ENCODE data around the gene SCN4B.

The SCN4B gene

DNA sequence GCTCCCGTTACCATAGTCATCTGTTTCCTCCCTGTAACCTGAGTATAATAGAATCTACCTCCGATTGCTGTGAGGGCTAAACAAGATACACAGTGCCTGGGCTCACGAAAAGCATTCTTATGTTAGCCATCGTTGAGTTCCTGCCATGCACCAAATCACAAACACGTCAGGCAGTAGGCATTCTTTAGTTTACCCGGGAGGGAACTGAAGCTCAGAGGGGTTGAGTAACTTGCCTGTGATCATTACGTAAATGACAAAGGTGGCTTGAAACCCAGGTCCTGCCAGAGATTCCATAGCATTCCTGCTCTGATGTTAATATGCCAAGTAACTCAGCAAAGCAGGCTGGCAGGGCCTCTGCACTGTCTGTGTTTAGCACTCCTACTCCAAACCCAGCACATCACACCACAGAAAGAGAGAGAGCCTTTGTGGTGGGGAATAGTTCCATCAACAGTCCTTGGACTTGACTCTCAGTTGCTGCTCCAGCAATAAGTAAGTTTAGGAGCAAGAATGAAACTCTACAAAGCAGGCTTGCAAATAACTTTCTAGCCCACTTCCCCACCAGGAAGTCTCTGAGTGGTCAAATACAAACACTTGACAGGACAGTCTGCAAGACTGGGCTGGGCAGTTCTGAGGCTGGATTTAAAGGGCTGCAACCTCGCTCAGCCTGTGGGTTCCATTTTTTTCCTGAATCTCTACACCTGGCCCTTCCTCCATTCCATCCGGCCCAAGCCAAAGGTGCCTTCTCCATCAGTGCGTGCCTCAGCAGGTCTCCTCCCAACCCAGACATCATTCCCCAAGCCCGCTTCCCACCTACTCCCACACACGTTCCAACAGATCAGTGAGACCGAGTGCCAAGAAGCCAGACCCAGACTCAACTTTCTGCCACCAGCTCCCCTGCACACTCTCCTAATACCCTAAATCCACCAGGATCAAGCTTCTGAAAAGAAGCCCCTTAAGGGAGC lies 22.7 kb upstream of the SCN4B start:
- DNase-seq = peak in 17 of 56 donors; percentile 7 to 49 (median 39)

DNA sequence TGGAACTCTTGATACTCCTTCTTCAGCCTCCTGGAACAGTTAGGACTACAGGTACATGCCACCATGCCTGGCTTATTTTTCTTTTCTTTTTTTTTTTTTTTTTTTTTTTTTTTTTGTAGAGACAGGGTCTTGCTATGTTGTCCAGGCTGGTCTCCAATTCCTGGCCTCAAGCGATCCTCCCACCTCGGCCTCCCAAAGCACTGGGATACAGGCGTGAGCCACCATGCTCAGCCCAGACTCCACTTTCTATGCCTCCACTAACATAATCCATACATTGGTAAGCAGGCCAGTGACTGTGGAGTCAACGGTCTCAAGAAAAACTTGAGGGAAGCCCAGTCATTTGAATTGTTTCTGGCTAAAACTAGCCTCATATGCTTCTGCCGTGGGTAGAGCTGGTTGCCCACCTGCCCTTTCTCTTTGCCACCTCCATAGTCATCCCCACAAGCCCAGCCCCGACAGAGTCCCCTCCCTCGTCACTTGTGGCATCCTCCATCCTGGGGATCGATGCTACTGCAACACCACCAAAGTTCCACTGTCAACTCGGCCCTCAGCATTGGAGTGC lies 21.5 kb upstream of the SCN4B start:
- DNase-seq = no peak

DNA sequence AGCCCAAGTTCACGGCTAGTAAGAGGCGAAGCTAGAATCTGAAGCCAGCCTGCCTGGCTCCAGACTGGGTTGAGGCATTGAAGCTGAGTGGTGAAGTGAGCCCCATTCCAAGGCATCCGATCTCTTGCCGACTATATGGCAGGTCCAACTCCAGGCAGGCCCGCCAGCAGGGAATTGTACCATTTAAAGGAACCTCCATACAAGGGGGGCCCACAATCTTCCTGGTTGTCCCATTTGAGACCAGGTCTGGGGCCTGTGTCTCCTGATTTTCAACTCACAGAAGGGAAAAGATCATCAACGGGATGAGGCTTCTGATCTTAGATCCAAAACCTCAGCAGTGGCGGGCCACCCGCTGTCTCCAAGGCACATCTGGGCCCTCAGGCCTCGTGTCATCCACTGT lies 19.7 kb upstream of the SCN4B start:
- no peak for DNase-seq

DNA sequence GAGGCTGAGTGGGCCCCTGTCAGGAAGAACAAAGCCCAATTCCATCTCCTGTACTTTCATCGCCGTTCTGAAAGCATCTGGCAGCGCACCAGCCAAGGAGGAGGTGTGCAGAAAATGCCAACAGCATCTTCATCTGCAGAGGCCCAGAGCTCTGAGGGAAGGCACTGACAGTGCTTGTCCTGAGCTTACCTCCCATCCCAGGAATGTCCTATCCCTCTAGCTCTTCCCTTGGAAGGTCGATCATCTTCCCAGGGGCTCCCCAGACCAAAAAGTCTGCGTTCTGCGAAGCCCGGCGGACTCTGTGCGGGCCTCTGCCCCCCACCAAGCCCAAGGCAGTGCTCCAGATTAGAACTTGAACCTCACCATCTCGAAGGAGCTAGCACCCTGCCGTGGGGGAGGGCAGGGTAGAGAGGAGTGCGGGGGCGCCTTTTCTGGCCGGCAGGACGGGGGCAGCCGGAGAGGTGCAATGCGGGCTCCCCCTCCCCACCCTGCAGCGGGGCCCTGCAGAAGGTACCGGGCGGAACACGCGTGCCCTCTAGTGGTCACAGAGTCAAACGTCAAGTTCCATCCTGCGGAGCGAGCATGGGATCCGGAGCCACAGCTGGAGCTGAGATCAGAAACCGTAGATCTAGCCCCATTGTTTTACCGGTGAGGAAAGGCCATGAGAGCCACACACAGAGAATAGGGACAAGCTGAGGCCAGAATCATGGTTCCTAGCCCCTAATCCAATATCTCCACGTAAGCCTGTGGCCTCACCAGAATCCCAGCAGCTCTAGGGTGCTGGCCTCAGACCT lies 18.8 kb upstream of the SCN4B start:
- DNase-seq = peak in 54 of 56 donors; percentile 28 to 91 (median 74)

DNA sequence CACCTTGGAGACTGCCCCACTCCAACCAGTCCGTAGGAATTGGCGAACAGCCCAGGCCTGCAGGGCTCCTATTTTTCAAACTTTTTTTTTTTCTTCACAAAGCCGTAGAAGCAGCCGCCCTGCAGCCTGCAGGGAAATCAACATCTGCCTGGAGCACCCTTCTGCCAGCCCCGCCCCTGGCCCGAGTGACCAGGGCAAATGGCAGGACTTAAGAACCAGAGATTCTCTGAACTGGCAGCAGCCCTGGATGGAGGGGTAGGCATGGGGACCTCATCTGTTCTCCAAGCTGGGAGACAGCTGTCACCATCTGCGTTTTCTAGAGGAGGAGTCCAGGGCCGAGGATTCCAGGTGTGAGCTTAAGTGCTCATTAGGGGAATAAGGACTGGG lies 18.3 kb upstream of the SCN4B start:
- no peak for DNase-seq

DNA sequence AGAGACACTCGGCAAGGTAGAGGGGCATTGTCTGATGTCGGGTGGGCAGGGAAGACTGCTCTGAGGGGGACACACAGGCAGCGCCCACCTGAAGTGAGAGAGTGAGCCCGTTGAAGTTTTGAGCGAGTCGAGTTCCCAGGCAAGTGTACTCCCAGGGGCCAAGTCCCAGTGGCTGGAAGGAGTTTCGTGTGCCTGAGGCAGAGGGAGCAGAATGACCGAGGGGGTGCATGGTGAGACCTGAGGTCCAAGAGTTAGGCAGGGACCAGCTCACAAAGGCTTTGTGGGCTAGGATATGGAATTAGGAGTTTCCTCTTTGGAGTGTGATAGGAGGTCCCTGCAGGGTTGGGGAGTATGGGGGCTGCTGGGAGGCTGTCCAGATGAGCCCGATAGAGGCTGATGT lies 17.6 kb upstream of the SCN4B start:
- no peak for DNase-seq

DNA sequence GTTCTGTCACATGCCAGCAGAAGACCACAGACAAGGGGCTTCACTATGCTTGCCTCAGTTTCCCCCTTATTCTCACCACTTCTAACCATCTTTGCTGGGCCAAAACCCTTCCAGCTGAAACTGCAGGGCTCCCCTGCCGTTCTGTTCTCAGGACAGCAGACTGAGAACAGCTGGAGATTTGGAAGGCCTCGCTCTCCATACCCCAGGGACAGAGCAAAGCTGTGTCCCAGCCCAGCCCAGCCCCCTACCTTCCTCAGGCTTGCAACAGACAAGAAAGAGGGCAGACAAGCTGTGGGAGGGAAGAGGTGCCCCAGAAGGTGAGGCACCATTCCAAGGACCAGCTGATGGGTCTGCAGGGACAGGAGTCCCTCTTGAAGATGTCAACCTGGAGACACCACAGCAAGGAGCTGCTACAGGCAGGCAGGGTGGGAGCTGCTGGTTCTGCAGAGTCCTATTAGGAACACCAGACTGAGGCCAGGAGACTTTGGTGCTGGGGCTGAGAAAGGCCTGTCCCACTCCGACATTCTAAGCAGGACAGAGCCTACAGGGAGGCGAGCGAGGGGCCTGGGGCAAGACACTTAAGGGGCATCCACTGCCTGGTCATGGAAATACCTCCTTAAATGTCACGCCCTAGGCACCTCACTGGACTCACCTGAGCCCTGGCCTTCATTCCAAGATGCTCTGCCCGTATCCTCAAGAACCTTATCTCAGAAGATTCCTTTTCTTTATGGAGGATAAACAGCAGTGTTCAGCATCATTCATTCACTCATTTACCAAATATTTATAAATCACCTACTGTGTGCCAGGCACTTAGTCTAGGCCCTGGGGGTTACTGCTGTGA lies 16.9 kb upstream of the SCN4B start:
- no peak for DNase-seq

DNA sequence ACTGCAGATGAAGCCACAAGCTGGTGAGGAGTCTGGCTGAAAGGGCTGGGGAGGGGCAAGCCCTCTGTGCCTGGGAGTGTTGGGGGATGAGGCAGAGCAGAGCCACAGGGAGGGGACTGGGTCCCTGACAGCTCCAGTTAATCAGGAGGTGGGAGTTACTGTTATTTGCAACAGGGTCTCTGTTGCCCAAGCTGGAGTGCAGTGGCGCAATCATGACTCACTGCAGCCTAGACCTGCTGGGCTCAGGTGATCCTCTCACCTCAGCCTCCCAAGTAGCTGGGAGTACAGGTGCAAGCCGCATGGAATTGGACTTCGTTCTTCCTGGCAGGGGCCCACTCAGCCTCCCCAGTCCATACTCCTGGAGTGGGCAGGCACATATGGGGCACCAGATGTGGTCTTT lies 16.1 kb upstream of the SCN4B start:
- DNase-seq = no peak

DNA sequence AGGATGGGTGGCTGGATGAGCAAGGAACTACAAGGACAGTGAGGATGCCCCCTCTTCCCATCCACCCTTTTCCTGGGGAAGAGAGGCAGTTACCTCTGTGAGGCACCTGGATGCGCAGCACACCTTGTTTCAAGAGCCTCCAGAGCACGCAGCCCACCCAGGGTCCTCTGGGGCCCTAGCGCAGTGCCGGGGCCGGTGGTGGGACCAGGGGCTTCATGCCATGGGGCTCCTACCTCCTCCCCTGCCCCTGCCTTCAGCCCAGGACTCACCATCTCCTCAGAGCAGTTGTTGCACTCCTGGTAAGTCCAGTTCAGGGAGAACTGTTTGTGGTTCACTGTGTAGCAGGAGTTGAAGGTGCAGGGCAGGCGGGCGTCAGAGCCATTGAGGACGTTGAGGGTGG lies 15.7 kb upstream of the SCN4B start:
- no peak for DNase-seq

DNA sequence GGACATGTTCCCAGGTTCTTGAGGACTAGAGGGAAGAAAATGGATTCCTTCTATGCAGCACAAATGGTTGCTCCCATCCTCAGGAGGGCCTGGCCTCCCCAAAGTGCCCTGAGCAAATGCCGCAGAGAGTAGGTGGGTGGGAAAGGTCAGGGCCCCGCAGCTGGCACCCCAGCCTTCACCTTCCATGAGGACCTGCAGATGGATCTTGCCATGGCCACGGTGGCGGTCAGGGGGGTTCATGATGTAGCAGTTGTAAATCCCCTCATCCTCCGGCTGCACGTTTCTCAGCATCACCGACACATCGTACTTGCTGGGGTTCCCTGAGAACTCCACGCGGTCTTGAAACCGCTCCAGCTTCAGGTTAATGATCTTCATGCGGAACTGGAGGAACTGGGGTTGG lies 15.3 kb upstream of the SCN4B start:
- no peak for DNase-seq

DNA sequence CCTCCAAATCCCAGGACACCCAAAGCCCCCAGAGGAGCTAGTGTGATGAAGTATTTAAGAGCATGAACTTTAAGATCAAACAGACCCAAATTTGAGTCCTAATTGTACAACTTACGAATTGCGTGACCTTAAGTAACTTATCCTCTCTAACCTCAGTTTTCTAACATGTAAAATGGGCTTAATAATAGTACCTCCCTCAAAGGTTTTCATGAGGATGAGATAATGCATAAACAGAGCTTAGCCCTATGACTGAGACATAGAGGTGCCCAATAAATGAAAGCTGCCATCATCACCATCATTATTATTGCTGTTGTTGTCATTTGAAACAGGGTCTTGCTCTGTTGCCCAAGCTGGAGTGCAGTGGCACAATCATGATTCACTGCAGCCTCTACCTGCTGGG lies 14.6 kb upstream of the SCN4B start:
- DNase-seq = no peak

DNA sequence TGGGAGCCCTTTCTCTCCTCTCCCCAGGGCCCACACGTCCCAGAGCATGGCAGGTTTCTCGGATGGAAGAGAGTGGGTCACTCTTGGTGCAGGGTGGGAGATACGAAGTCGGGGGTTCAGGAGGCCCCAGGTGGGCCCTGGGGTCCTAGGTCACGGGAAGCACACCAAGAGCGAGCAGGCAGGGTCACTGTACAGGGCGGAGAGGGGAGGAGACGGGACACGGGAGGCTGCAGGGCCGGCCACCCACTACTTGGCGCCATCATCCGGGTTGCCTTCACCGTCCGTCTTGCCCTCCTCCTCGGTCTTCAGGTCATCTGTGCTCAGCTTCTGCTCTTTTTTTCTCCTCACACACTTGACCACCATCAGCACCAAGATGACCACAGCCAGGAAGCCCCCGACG lies 14.0 kb upstream of the SCN4B start:
- no peak for DNase-seq

DNA sequence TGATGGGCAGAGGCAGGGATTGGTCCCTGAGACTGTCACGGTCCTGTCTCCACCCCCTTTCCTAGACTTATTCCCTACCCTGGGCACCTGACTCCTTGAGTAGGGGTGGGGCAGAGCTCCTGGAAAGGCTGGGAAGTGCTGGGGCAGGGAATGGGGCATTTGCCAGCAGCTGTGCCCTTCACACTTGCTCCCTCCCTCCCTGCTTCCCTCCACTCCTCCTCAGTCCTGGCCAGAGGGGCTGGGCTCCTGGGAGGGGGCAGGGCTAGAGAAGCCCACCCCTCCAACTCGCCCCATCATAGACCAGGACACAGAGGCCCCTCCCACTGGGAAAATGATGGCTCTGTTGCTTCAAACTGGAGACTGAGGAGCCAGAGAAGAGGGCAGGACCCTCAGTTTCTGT lies 12.3 kb upstream of the SCN4B start:
- DNase-seq = no peak

DNA sequence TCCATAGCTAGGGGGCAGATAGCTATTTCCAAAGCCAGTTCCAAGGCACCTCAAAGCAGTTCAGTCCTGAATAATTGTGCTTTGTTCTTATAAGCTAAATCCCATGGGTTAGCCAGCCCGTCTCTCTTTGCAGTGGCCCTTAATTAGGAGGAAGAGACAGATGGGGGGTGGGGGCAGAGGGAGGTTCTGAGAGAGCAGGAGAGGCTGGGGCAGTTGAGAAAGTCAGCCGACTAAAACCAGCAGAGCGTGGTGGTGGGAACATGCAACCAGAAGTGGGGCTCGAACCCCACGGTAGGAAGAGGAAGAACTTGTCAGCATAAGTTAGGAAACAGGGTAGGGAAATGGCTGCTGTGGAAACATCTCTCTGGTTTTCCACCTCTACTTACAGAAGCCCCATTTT lies 10.9 kb upstream of the SCN4B start:
- no peak for DNase-seq

DNA sequence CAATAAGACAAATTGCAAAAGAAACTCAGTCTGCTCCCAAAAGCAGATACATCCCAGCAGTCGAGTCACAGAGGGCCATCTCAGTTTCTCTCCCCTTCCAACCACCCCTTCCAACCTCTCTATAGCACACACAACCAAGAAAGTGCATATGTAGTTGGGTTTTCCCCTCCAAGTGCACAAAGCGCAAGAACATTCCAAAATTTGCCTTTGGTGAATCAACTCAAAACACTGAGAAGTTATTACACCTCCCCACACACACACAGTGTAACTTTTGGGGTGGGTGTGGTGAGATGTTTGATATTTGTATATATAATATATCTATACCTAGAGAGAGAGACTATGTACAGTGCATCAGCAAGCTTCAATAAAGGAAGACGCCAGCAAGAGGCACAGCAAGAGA lies 10.2 kb upstream of the SCN4B start:
- no peak for DNase-seq

DNA sequence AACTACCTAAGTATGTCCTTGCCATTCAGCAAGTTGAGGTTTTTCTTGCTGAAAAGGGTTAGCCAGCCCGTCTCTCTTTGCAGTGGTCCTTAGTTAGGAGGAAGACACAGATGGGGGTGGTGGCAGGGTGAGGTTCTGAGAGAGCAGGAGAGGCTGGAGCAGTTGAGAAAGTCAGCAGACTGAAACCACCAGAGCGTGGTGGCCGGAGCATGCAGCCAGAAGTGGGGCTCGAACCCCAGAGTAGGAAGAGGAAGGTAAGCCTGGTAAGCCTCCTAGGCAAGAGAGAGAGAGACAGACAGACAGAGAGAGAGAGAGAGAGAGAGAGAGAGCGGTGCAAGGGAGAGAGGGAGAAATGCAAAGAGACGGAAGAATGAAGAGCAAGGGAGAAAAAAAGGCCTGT lies 9.2 kb upstream of the SCN4B start:
- DNase-seq = no peak

DNA sequence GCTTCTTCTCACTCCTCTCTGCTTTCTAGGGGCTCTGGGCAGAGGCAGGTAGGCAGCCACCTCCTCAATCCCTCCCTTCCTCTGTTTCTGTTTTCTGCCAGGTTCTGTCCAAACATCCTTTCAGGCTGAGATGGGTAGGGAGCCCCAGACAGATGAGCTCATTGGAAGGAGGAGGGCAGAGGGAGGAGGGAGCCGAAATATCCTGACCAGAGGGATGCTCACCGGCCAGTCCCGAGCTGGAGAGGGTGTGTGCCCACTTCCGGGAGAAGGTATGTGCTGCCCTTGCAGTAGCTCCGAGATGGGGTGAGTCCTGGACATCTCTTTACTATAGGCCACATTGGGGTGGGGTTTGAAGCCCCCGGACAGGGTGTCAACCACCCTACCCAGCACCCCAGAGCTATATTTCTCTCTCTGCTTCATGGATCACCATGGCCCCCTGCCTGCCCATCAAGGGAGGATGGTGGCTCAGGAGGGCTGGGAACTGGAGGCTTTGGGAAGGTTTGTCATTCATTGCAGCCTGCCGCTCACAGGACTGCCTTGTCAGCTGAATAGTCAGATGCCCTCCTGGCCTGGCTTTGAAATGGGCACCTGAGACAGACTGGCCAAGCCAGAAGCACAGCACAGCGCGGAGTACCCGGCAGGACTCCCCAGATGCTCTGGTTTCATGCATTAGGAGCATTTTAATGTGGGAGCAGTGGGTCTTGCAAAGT lies 4.7 kb upstream of the SCN4B start:
- no peak for DNase-seq

DNA sequence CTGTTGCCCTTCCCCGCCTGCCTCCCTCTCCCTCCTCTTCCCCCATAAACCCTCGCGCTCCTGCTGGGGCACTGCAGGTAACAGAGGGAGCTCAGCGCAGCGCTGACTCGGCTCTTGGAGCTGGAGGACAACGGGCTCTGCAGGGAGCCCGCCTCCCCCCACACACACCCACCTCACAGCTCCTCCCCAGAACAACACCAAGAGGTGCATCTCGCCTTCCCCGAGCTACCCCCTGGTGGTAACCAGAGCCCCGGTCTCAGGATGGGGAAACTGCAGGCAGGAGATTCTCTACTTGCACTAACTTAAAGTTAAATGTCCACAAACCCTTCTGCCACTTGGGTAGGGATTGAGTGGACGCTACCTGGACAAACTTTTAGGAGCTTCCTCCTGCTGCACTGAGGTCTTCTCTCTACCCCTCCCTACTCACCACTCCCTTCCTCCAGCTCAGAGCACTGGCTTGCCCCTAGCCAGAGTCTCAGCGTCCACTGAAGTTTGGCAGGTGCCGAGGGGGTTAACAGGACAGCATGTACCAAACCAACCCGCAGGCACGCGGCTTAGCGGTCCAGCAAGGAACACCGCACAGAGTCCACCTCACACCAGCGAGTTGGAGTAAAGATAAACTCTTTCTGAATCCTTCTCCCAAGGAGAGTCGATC lies 4.0 kb upstream of the SCN4B start:
- peak in 7 of 56 donors; percentile 15 to 50 (median 32) for DNase-seq

DNA sequence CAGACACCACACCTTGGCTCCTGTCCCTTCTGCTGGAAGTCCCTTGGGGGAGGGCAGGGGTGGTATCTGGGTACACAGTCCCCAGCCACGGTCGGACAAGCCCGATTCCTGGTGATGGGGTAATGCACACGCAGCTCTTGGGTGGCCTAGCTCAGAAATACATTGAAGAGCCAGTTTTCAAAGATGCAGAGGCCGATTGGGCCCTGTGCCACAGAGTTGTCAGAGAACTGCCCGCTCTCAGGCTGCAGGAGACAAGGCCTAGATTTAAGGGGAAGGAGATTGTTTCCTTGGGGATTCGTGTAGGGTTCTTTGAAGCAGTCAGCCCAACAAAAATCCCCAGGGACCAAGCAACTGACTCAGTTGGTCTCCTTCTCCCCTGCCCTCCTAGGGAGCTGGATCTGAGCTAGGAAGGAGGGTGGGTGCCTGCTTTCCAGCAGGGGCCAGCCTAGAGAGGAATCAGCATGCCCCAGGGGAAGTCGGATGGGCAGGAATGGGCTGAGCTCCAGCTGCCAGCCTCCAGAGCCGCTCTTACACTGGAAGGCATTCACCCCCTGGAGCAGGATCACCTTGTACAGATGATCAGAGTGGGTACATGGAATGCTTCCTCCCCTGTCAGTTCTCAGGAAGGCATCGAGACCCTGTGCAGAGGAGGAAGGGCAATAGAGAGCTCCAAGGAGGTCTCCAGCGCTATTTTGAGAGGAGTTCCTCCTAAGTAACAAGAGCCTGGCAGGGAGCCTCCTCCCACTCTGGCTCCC lies 3.3 kb upstream of the SCN4B start:
- no peak for DNase-seq

All from nucleus accumbens (tissue), 56 donors.